GM13977 (cell line): ENCODE results near the gene CRABP2.

Experiments used
- DNase-seq: peaks from one replicate; pipeline ENCODE4 v3.0.0; 2012; ENCODE audit warnings: low spot score
- in situ Hi-C: fragments of 300-500 bp; cut with MboI; formaldehyde crosslinking; loops from one replicate; pipeline ENCODE4 v1.12.0; 2022; ENCODE audit warnings: low sequenced_read_pairs, low pct_unique_long_range_greater_than_20kb, mixed read lengths, inconsistent platforms; ENCODE audit not compliant: unreplicated experiment
- TF ChIP-seq, protein P1 (sequence below): IDR thresholded peaks from 2 replicates; pipeline ENCODE4 v1.5.1; 2012; ENCODE audit warnings: mild to moderate bottlenecking, control low read depth; ENCODE audit not compliant: insufficient read depth; ENCODE audit errors: extremely low read depth, missing control alignments

CRABP2 gene

DNA sequence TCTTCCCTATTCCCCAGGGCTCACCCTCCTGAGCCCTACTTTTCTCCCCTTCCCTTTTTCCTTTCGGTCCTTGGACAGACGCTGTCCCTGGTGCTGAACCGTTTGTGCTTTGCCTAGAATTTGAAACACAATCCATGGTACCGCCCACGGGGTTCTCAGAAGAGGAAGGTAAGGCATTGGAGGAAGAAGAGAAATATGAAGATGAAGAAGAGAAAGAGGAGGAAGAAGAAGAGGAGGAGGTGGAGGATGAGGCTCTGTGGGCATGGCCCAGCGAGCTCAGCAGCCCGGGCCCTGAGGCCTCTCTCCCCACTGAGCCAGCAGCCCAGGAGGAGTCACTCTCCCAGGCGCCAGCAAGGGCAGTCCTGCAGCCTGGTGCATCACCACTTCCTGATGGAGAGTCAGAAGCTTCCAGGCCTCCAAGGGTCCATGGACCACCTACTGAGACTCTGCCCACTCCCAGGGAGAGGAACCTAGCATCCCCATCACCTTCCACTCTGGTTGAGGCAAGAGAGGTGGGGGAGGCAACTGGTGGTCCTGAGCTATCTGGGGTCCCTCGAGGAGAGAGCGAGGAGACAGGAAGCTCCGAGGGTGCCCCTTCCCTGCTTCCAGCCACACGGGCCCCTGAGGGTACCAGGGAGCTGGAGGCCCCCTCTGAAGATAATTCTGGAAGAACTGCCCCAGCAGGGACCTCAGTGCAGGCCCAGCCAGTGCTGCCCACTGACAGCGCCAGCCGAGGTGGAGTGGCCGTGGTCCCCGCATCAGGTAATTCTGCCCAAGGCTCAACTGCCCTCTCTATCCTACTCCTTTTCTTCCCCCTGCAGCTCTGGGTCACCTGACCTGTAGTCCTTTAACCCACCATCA lies 53.0 kb downstream of the CRABP2 start:
- in situ Hi-C loops: no loop called here
- DNase-seq: no peak
- TF ChIP-seq, protein P1, sequence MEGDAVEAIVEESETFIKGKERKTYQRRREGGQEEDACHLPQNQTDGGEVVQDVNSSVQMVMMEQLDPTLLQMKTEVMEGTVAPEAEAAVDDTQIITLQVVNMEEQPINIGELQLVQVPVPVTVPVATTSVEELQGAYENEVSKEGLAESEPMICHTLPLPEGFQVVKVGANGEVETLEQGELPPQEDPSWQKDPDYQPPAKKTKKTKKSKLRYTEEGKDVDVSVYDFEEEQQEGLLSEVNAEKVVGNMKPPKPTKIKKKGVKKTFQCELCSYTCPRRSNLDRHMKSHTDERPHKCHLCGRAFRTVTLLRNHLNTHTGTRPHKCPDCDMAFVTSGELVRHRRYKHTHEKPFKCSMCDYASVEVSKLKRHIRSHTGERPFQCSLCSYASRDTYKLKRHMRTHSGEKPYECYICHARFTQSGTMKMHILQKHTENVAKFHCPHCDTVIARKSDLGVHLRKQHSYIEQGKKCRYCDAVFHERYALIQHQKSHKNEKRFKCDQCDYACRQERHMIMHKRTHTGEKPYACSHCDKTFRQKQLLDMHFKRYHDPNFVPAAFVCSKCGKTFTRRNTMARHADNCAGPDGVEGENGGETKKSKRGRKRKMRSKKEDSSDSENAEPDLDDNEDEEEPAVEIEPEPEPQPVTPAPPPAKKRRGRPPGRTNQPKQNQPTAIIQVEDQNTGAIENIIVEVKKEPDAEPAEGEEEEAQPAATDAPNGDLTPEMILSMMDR: no peak
